GM12892 (cell line): ENCODE data around the gene ATP11A.

Source experiments
- POLR2AphosphoS5 ChIP-seq: IDR thresholded peaks from 2 replicates; pipeline ENCODE4 v1.6.1; 2011; ENCODE audit warnings: low read depth, low read length, control low read depth
- TAF1 ChIP-seq: IDR thresholded peaks from 2 replicates; pipeline ENCODE4 v1.6.1; 2011; ENCODE audit warnings: low read depth, mild to moderate bottlenecking, control low read depth, low read length, borderline replicate concordance

DNA sequence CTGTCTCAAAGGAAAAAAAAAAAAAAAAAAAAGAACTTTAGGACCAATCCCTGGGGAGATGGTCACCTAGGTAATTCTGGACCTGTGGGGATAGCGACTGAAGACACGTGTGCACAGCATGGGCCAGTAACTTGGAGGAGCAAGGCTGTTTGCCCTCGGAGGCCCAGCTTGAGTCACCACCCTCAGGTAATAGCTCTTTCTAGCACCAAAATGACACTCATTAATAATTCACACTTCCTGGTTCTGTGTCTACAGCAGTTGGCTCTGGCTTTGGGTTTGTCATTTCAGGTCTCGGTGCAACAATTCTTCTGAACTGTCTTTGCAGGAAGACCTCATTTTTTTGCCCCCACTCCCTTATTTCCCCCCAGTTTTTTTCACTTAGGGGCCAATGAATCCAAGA is 3.9 kb upstream of the ATP11A start:
- TF ChIP-seq POLR2AphosphoS5 (no peak), TAF1 (no peak)
